ENCODE measurements around the gene FBXO31.

DNA sequence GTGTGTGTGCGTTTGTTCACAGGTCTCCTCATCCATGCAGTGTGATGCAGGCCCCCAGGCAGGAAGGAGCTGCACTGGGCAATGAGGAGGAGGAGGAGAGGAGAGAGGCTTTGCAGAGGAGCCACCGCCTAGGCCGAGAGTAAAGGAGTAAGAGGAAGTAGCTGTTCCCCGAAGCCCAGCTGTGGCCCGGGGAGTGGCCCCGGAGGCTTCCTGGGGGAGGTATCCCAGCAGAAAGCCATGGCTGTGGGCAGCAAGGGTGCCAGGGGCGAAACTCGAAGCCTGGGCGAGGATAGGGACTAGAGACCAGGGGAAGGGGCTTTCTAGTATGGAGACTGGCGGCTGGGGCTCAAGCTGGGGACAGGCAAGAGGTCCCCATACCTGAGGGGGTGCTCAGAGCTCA is 78.6 kb downstream of the FBXO31 start:
- TF ChIP-seq POLR2A (IDR thresholded peaks at IDR 0.05) = no peak
- no peak for TF ChIP-seq EP300 (IDR thresholded peaks at IDR 0.05)

Data from ovary (tissue), 1 donor.